SU-DHL-6 (cell line): ENCODE measurements around the gene NUCB2.
"Not testable (repeated sequence)": the region's sequence is repeated elsewhere in the genome, so short reads cannot be mapped to it uniquely, and the experiment has no call there.

Source experiments
- H2AFZ ChIP-seq: fragments of 200-600 bp; sonication (generic); 2 replicates; pipeline ENCODE4 v1.6.1; 2014; ENCODE audit warnings: low read depth, mild to moderate bottlenecking, moderate library complexity, mixed read lengths, antibody characterized with exemption, low read length; ENCODE audit not compliant: severe bottlenecking
- H3F3A ChIP-seq: fragments of 200-600 bp; shearing (Covaris generic); 2 replicates; pipeline ENCODE4 v1.6.0; 2016; ENCODE audit warnings: antibody characterized with exemption, mild to moderate bottlenecking; ENCODE audit not compliant: insufficient read depth
- H3K27ac ChIP-seq: fragments of 200-600 bp; sonication (generic); 2 replicates; pipeline ENCODE4 v1.5.1; 2016; ENCODE audit warnings: low read depth, mild to moderate bottlenecking, low read length, moderate library complexity, mixed read lengths
- H3K27me3 ChIP-seq: fragments of 200-600 bp; sonication (generic), shearing (Covaris generic); 2 replicates; pipeline ENCODE4 v1.6.0; 2014; ENCODE audit warnings: mild to moderate bottlenecking, low read length
- H3K36me3 ChIP-seq: fragments of 200-600 bp; sonication (generic); 2 replicates; pipeline ENCODE4 v1.6.1; 2014; ENCODE audit warnings: mild to moderate bottlenecking, low read length, mixed read lengths
- H3K4me2 ChIP-seq: fragments of 300-600, 200-600 bp; shearing (Covaris generic), sonication (generic); 2 replicates; pipeline ENCODE4 v1.6.0; 2014; ENCODE audit warnings: low read length, low read depth, mild to moderate bottlenecking; ENCODE audit not compliant: poor library complexity, severe bottlenecking
- H3K4me3 ChIP-seq: fragments of 200-600 bp; sonication (generic); 2 replicates; pipeline ENCODE4 v1.5.1; 2014; ENCODE audit warnings: antibody characterized with exemption, low read length, mild to moderate bottlenecking, mixed read lengths; ENCODE audit not compliant: insufficient read depth, poor library complexity, severe bottlenecking
- H3K79me2 ChIP-seq: fragments of 200-600 bp; sonication (generic); 2 replicates; pipeline ENCODE4 v1.6.1; 2014; ENCODE audit warnings: mild to moderate bottlenecking, low read length, moderate library complexity; ENCODE audit not compliant: insufficient read depth
- H3K9ac ChIP-seq: fragments of 200-600 bp; sonication (generic); 2 replicates; pipeline ENCODE4 v1.7.0; 2014; ENCODE audit warnings: mild to moderate bottlenecking, low read length
- H3K9me2 ChIP-seq: fragments of 200-600 bp; sonication (generic); replicated peaks from 2 replicates; pipeline ENCODE4 v1.6.1; 2014; ENCODE audit warnings: low read length; ENCODE audit not compliant: insufficient read depth
- H3K9me3 ChIP-seq: fragments of 200-600 bp; sonication (generic); 2 replicates; pipeline ENCODE4 v1.6.1; 2014; ENCODE audit warnings: low read length, mixed read lengths; ENCODE audit not compliant: insufficient read depth
- H4K20me1 ChIP-seq: fragments of 200-600 bp; sonication (generic); 2 replicates; pipeline ENCODE4 v1.6.1; 2014; ENCODE audit warnings: low read depth, mild to moderate bottlenecking, antibody characterized with exemption, low read length, moderate library complexity, mixed read lengths
- CTCF ChIP-seq: fragments of 200-600 bp; sonication (generic); IDR thresholded peaks from one replicate; pipeline ENCODE4 v1.5.1; 2017; ENCODE audit warnings: antibody characterized with exemption, mild to moderate bottlenecking, low read length, moderate library complexity; ENCODE audit not compliant: insufficient read depth, poor library complexity, severe bottlenecking
- EZH2phosphoT487 ChIP-seq: fragments of 200-600 bp; sonication (generic), shearing (Covaris generic); conservative IDR thresholded peaks from 2 replicates; pipeline ENCODE4 v1.6.1; 2018; ENCODE audit warnings: mild to moderate bottlenecking, antibody characterized with exemption, low read length, moderate library complexity, mixed read lengths

Gene NUCB2

GRCh38 chr11:17276236-17277023, at the start of gene NUCB2:
Gene NUCB2 (plus strand): TSS chr11:17276739. CDS start chr11:17295324, 18,585 bp downstream.
- H3K4me2 ChIP-seq = peak within 1 kb of the TSS; percentile 84
- peaks cover 14% of the 10 kb centered on the region for H3F3A ChIP-seq
- peak within 1 kb of the TSS; percentile 82 for H3K27ac ChIP-seq
- H3K4me3 ChIP-seq = peak within 1 kb of the TSS; percentile 73
- H3K27me3 ChIP-seq = no peaks in the 10 kb centered on the region
- peak within 1 kb of the TSS; percentile 68 for H2AFZ ChIP-seq
- H3K9me3 ChIP-seq = no peaks in the 10 kb centered on the region
- H4K20me1 ChIP-seq = no peaks in the 10 kb centered on the region
- no peaks in the 10 kb centered on the region for H3K36me3 ChIP-seq
- H3K79me2 ChIP-seq = peaks cover 26% of the 10 kb centered on the region
- H3K9me2 ChIP-seq = no peaks in the 10 kb centered on the region
- TF ChIP-seq CTCF (no peak), EZH2phosphoT487 (no peak)
- peak within 1 kb of the TSS; percentile 70 for H3K9ac ChIP-seq

GRCh38 chr11:17228186-17228925, 48.2 kb upstream of the NUCB2 start:
- H3K9me3 ChIP-seq, H3K27me3 ChIP-seq, H2AFZ ChIP-seq, H3K36me3 ChIP-seq, H3K4me2 ChIP-seq, H3K79me2 ChIP-seq, H3K4me3 ChIP-seq, H3K9ac ChIP-seq, H3F3A ChIP-seq, H3K27ac ChIP-seq, H4K20me1 ChIP-seq, H3K9me2 ChIP-seq: not testable (repeated sequence)

- Histone ChIP-seq H3K79me2 (no peaks in the 10 kb centered on the region), H3F3A (no peaks in the 10 kb centered on the region), H3K9ac (no peak overlapping the region), H3K9me2 (no peaks in the 10 kb centered on the region), H3K27me3 (no peaks in the 10 kb centered on the region), H2AFZ (no peak overlapping the region), H4K20me1 (no peaks in the 10 kb centered on the region), H3K9me3 (no peaks in the 10 kb centered on the region), H3K4me3 (no peak overlapping the region), H3K27ac (no peak overlapping the region), H3K4me2 (no peak overlapping the region), H3K36me3 (no peaks in the 10 kb centered on the region)
- TF ChIP-seq EZH2phosphoT487 = no peak
- no peak for TF ChIP-seq CTCF
Observed at GRCh38 chr11:17229481-17230152, 46.9 kb upstream of the NUCB2 start.
